Retinal pigment epithelial cell (primary cell): ENCODE data around the gene GPD2.
A peak's percentile ranks its signal among the peaks of the same experiment; 100 is the strongest.

Experiments
- DNase-seq: peaks from one replicate; pipeline ENCODE4 v3.0.0-alpha.2; 2010; ENCODE audit warnings: low read depth
- H3K4me3 ChIP-seq: 2 replicates; pipeline ENCODE4 v1.5.1; 2011; ENCODE audit warnings: mild to moderate bottlenecking, low read length, control low read depth, moderate library complexity
- CTCF ChIP-seq: conservative IDR thresholded peaks from 2 replicates; pipeline ENCODE4 v1.5.1; 2011; ENCODE audit warnings: low read depth, low read length, control low read depth, inconsistent platforms

GPD2 gene

GRCh38 chr2:156562124-156562523, 125.9 kb downstream of the GPD2 start:
- TF ChIP-seq CTCF, result no peak
- no peak for DNase-seq

GRCh38 chr2:156563994-156564753, 128.0 kb downstream of the GPD2 start:
- DNase-seq, result no peak
- TF ChIP-seq CTCF, result no peak
- no peak overlapping the region for H3K4me3 ChIP-seq

More at GRCh38 chr2:156562124-156562523, 125.9 kb downstream of the GPD2 start:
- H3K4me3 ChIP-seq, result no peak overlapping the region

- no peak overlapping the region for H3K4me3 ChIP-seq
- TF ChIP-seq CTCF, result no peak
- peak; percentile 85 for DNase-seq
Observed at GRCh38 chr2:156565066-156565710, 129.0 kb downstream of the GPD2 start.

- no peak overlapping the region for H3K4me3 ChIP-seq
- no peak for DNase-seq
- no peak for TF ChIP-seq CTCF
Observed at GRCh38 chr2:156573710-156574109, 137.5 kb downstream of the GPD2 start.

GRCh38 chr2:156574112-156574511, 137.9 kb downstream of the GPD2 start:
- DNase-seq, result no peak
- TF ChIP-seq CTCF, result no peak
- H3K4me3 ChIP-seq, result no peak overlapping the region

GRCh38 chr2:156576005-156576404, 139.8 kb downstream of the GPD2 start:
- no peak for DNase-seq
- no peak for TF ChIP-seq CTCF
- H3K4me3 ChIP-seq, result no peak overlapping the region

GRCh38 chr2:156580501-156580900, 144.3 kb downstream of the GPD2 start:
- H3K4me3 ChIP-seq, result no peak overlapping the region
- no peak for TF ChIP-seq CTCF
- no peak for DNase-seq
